H9 (cell line): ENCODE data around the gene NUP54. TPM values are rescaled to one million over a fixed set of nuclear protein-coding genes. Genes with fewer than 3 reads are reported as not detected.

Experiments used
- DNase-seq: peaks from one replicate; pipeline ENCODE4 v3.0.0-alpha.2; 2017
- H2AFZ ChIP-seq: one replicate; pipeline ENCODE4 v1.6.1; 2013; ENCODE audit warnings: mild to moderate bottlenecking, low read length, control low read depth, moderate library complexity
- H2AK5ac ChIP-seq: 2 replicates; pipeline ENCODE4 v1.6.1; 2013; ENCODE audit warnings: low read length, control low read depth, mixed read lengths; ENCODE audit not compliant: insufficient read length
- H2BK120ac ChIP-seq: one replicate; pipeline ENCODE4 v1.6.1; 2013; ENCODE audit warnings: low read depth, mild to moderate bottlenecking, low read length, control low read depth, inconsistent platforms; ENCODE audit not compliant: poor library complexity, severe bottlenecking
- H2BK12ac ChIP-seq: 2 replicates; pipeline ENCODE4 v1.6.1; 2013; ENCODE audit warnings: low read length, control low read depth, mixed read lengths, low read depth; ENCODE audit not compliant: insufficient read length
- H2BK15ac ChIP-seq: 2 replicates; pipeline ENCODE4 v1.6.1; 2013; ENCODE audit warnings: low read depth, low read length, control low read depth
- H2BK20ac ChIP-seq: one replicate; pipeline ENCODE4 v1.6.1; 2013; ENCODE audit warnings: low read depth, mild to moderate bottlenecking, low read length, control low read depth, inconsistent platforms; ENCODE audit not compliant: poor library complexity, severe bottlenecking
- H2BK5ac ChIP-seq: 2 replicates; pipeline ENCODE4 v1.6.1; 2013; ENCODE audit warnings: low read length, control low read depth, mixed read lengths; ENCODE audit not compliant: insufficient read length
- H3K14ac ChIP-seq: 2 replicates; pipeline ENCODE4 v1.6.1; 2013; ENCODE audit warnings: low read length, control low read depth; ENCODE audit not compliant: insufficient read depth
- H3K18ac ChIP-seq: 2 replicates; pipeline ENCODE4 v1.6.1; 2013; ENCODE audit warnings: low read depth, mild to moderate bottlenecking, mixed read lengths, low read length, control low read depth; ENCODE audit not compliant: insufficient read length
- H3K23ac ChIP-seq: 2 replicates; pipeline ENCODE4 v1.6.1; 2013; ENCODE audit warnings: low read length, control low read depth, mixed read lengths, low read depth; ENCODE audit not compliant: insufficient read length
- H3K23me2 ChIP-seq: 2 replicates; pipeline ENCODE4 v1.6.1; 2013; ENCODE audit warnings: low read depth, mild to moderate bottlenecking, mixed read lengths, low read length, control low read depth; ENCODE audit not compliant: insufficient read length, poor library complexity, severe bottlenecking
- H3K27ac ChIP-seq: 2 replicates; pipeline ENCODE4 v1.5.1; 2013; ENCODE audit warnings: low read length, control low read depth, mixed read lengths, low read depth; ENCODE audit not compliant: insufficient read length
- H3K27me3 ChIP-seq: 2 replicates; pipeline ENCODE4 v1.6.1; 2013; ENCODE audit warnings: low read length, control low read depth, inconsistent platforms; ENCODE audit not compliant: insufficient read depth
- H3K4ac ChIP-seq: 2 replicates; pipeline ENCODE4 v1.6.1; 2013; ENCODE audit warnings: low read depth, mild to moderate bottlenecking, control low read depth, inconsistent platforms, low read length, moderate library complexity
- H3K4me1 ChIP-seq: 2 replicates; pipeline ENCODE4 v1.6.1; 2013; ENCODE audit warnings: low read length, control low read depth, inconsistent platforms; ENCODE audit not compliant: insufficient read depth
- H3K4me2 ChIP-seq: 2 replicates; pipeline ENCODE4 v1.6.1; 2013; ENCODE audit warnings: low read length, control low read depth, mixed read lengths; ENCODE audit not compliant: insufficient read length, insufficient read depth
- H3K56ac ChIP-seq: 2 replicates; pipeline ENCODE4 v1.6.1; 2013; ENCODE audit warnings: low read depth, mild to moderate bottlenecking, mixed read lengths, low read length, control low read depth; ENCODE audit not compliant: insufficient read length
- H3K79me1 ChIP-seq: 2 replicates; pipeline ENCODE4 v1.6.1; 2013; ENCODE audit warnings: low read depth, mild to moderate bottlenecking, moderate library complexity, low read length, control low read depth, inconsistent platforms; ENCODE audit not compliant: insufficient read depth, poor library complexity, severe bottlenecking
- H3K79me2 ChIP-seq: 2 replicates; pipeline ENCODE4 v1.6.1; 2013; ENCODE audit warnings: low read length, control low read depth, inconsistent platforms; ENCODE audit not compliant: insufficient read depth
- H3K9ac ChIP-seq: 2 replicates; pipeline ENCODE4 v1.6.1; 2013; ENCODE audit warnings: low read length, control low read depth, mixed read lengths; ENCODE audit not compliant: insufficient read length; ENCODE audit errors: extremely low read depth
- H3K9me3 ChIP-seq: one replicate; pipeline ENCODE4 v1.6.1; 2013; ENCODE audit warnings: low read depth, low read length, inconsistent platforms; ENCODE audit not compliant: control insufficient read depth
- H3T11ph ChIP-seq: one replicate; pipeline ENCODE4 v1.6.1; 2013; ENCODE audit warnings: mild to moderate bottlenecking, low read length, control low read depth, inconsistent platforms
- H4K20me1 ChIP-seq: one replicate; pipeline ENCODE4 v1.6.1; 2013; ENCODE audit not compliant: control insufficient read depth, insufficient read length, insufficient read depth
- H4K5ac ChIP-seq: 2 replicates; pipeline ENCODE4 v1.6.1; 2013; ENCODE audit warnings: low read depth, mild to moderate bottlenecking, mixed read lengths, low read length, control low read depth; ENCODE audit not compliant: insufficient read length
- H4K8ac ChIP-seq: replicated peaks from 2 replicates; pipeline ENCODE4 v1.6.1; 2013; ENCODE audit warnings: low read length, control low read depth, mixed read lengths, low read depth; ENCODE audit not compliant: insufficient read length
- H4K91ac ChIP-seq: 2 replicates; pipeline ENCODE4 v1.6.1; 2013; ENCODE audit warnings: low read depth, mild to moderate bottlenecking, moderate library complexity, mixed read lengths, low read length, control low read depth; ENCODE audit not compliant: insufficient read length
- H3K27ac Mint-ChIP-seq, 3 experiments: 2 replicates in 2 of 3; 3 replicates in 1 of 3; pipeline ENCODE4 v1.8.0; 2020 to 2021; ENCODE audit warnings: mixed read lengths in 3 of 3, mild to moderate bottlenecking in 1 of 3, moderate library complexity in 1 of 3
- H3K27me3 Mint-ChIP-seq: 2 replicates; pipeline ENCODE4 v1.8.0; 2021; ENCODE audit warnings: low read depth, mild to moderate bottlenecking, moderate library complexity, mixed read lengths
- H3K36me3 Mint-ChIP-seq, 3 experiments: 2 replicates in 2 of 3; 3 replicates in 1 of 3; pipeline ENCODE4 v1.8.0; 2020 to 2021; ENCODE audit warnings: low read depth in 3 of 3, mixed read lengths in 3 of 3; ENCODE audit not compliant: insufficient read depth in 1 of 3
- H3K4me1 Mint-ChIP-seq, 2 experiments: 2 replicates each; pipeline ENCODE4 v1.8.0; 2020; ENCODE audit warnings: mixed read lengths in 2 of 2
- H3K4me3 Mint-ChIP-seq, 2 experiments: 2 replicates in 1 of 2; 3 replicates in 1 of 2; pipeline ENCODE4 v1.8.0; 2020 to 2021; ENCODE audit warnings: mild to moderate bottlenecking in 2 of 2, mixed read lengths in 2 of 2, moderate library complexity in 1 of 2
- H3K9me3 Mint-ChIP-seq, 2 experiments: 2 replicates in 1 of 2; 3 replicates in 1 of 2; pipeline ENCODE4 v1.8.0; 2020; ENCODE audit warnings: mild to moderate bottlenecking in 2 of 2, mixed read lengths in 2 of 2, moderate library complexity in 1 of 2
- WGBS: extraction: QIAGEN DNeasy Blood & Tissue Kit; methylation state at CpG from one replicate; pipeline ENCODE4 v1.1.7; 2013; ENCODE audit warnings: missing lambda C conversion rate, low lambda C conversion rate, mixed read lengths; ENCODE audit not compliant: insufficient read length; ENCODE audit errors: extremely low coverage; 5-methylcytosine and 5-hydroxymethylcytosine counted together
- total RNA-seq: library from RNA; stranded (reverse); gene quantifications from 2 replicates; pipeline ENCODE4 v1.2.1, GENCODE V29; 2021
- TF ChIP-seq, protein P1 (sequence below): fragments of 200-600 bp; sonication (generic); conservative IDR thresholded peaks from 3 replicates; pipeline ENCODE4 v1.8.0; 2021; ENCODE audit warnings: antibody characterized with exemption, mild to moderate bottlenecking

NUP54 gene
- total RNA-seq, 1 experiment from 2014 or later: 129 TPM

DNA sequence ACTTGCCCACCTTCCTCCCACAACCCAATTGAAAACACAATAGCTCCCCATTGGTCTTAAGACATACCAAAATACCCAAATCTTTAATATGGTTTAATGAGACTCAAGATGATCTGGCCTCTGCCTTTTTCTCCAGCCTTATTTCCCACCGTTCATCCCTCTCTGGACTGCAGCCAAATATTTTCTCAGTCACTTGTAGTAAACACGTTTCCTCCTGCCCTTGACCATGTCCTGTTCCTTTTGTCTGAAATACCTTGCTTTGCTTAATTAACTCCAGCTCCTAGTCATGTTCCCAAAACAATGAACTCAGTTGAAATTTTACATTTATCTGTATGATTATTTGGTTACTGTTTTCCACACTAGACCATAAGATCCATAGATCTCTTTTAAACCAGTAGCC is 8.4 kb upstream of the NUP54 start:
- no peak overlapping the region for H2BK12ac ChIP-seq
- WGBS: no CpG with 5 or more reads among the region's 2 CpGs
- no peak overlapping the region for H3K4me3 Mint-ChIP-seq

More for the DNA sequence above, 8.4 kb upstream of the NUP54 start:
- no peak overlapping the region for H3K18ac ChIP-seq
- no peak overlapping the region for H2BK5ac ChIP-seq
- no peak overlapping the region for H3K4ac ChIP-seq
- peaks cover 5% of the 10 kb centered on the region for H3K27me3 Mint-ChIP-seq
- peaks cover 0 to 3% of the 10 kb centered on the region in 2 experiments; a peak in 1 of 5 replicates for H3K9me3 Mint-ChIP-seq
- no peak overlapping the region for H3K27ac ChIP-seq
- H3K79me1 ChIP-seq: no peaks in the 10 kb centered on the region
- H3T11ph ChIP-seq: no peak overlapping the region
- no peak for DNase-seq
- H3K23ac ChIP-seq: no peak overlapping the region
- no peaks in the 10 kb centered on the region for H3K27me3 ChIP-seq
- H4K8ac ChIP-seq: no peak overlapping the region
- H2BK15ac ChIP-seq: no peak overlapping the region
- no peak overlapping the region for H2BK120ac ChIP-seq
- H2AFZ ChIP-seq: no peak overlapping the region
- peaks cover 3 to 4% of the 10 kb centered on the region in 2 experiments; a peak in 1 of 4 replicates for H3K4me1 Mint-ChIP-seq
- H3K4me2 ChIP-seq: no peak overlapping the region
- H4K20me1 ChIP-seq: no peaks in the 10 kb centered on the region
- no peaks in the 10 kb centered on the region for H3K79me2 ChIP-seq
- H3K23me2 ChIP-seq: no peaks in the 10 kb centered on the region
- H3K4me1 ChIP-seq: no peaks in the 10 kb centered on the region
- peaks cover 6 to 19% (median 9%) of the 10 kb centered on the region in 3 experiments; a peak in 4 of 7 replicates for H3K36me3 Mint-ChIP-seq
- no peaks in the 10 kb centered on the region for H3K9me3 ChIP-seq
- H3K9ac ChIP-seq: no peak overlapping the region
- H2BK20ac ChIP-seq: no peak overlapping the region
- H3K14ac ChIP-seq: no peak overlapping the region
- H2AK5ac ChIP-seq: no peak overlapping the region
- no peak overlapping the region for H4K5ac ChIP-seq
- no peak overlapping the region for H3K56ac ChIP-seq
- TF ChIP-seq, protein P1, sequence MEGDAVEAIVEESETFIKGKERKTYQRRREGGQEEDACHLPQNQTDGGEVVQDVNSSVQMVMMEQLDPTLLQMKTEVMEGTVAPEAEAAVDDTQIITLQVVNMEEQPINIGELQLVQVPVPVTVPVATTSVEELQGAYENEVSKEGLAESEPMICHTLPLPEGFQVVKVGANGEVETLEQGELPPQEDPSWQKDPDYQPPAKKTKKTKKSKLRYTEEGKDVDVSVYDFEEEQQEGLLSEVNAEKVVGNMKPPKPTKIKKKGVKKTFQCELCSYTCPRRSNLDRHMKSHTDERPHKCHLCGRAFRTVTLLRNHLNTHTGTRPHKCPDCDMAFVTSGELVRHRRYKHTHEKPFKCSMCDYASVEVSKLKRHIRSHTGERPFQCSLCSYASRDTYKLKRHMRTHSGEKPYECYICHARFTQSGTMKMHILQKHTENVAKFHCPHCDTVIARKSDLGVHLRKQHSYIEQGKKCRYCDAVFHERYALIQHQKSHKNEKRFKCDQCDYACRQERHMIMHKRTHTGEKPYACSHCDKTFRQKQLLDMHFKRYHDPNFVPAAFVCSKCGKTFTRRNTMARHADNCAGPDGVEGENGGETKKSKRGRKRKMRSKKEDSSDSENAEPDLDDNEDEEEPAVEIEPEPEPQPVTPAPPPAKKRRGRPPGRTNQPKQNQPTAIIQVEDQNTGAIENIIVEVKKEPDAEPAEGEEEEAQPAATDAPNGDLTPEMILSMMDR: no peak
- H3K27ac Mint-ChIP-seq: peak overlapping the region in 1 of 3 experiments; percentile 18; a peak in 1 of 7 replicates
- H4K91ac ChIP-seq: no peak overlapping the region
